ENCODE results near the gene SULT6B1. TPM values are rescaled to one million over a fixed set of nuclear protein-coding genes. Genes with fewer than 3 reads are reported as not detected.
"Not testable (repeated sequence)": the region's sequence is repeated elsewhere in the genome, so short reads cannot be mapped to it uniquely, and the experiment has no call there.

The SULT6B1 gene
- total RNA-seq, 2 donors from 2014 or later: not detected

- no peak for ATAC-seq (ENCODE audit: insufficient number of reproducible peaks, low FRiP score, low read depth)
- TF ChIP-seq, protein P1, sequence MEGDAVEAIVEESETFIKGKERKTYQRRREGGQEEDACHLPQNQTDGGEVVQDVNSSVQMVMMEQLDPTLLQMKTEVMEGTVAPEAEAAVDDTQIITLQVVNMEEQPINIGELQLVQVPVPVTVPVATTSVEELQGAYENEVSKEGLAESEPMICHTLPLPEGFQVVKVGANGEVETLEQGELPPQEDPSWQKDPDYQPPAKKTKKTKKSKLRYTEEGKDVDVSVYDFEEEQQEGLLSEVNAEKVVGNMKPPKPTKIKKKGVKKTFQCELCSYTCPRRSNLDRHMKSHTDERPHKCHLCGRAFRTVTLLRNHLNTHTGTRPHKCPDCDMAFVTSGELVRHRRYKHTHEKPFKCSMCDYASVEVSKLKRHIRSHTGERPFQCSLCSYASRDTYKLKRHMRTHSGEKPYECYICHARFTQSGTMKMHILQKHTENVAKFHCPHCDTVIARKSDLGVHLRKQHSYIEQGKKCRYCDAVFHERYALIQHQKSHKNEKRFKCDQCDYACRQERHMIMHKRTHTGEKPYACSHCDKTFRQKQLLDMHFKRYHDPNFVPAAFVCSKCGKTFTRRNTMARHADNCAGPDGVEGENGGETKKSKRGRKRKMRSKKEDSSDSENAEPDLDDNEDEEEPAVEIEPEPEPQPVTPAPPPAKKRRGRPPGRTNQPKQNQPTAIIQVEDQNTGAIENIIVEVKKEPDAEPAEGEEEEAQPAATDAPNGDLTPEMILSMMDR (IDR thresholded peaks at IDR 0.05): no peak
- H3K9me3 ChIP-seq: no peaks in the 10 kb centered on the region
- H3K27ac ChIP-seq: no peak overlapping the region
- H3K4me3 ChIP-seq: no peak overlapping the region
- no peaks in the 10 kb centered on the region for H3K27me3 ChIP-seq (replicated peaks; ENCODE audit: insufficient read depth)
- H3K36me3 ChIP-seq: peaks cover 31% of the 10 kb centered on the region
- DNase-seq (ENCODE audit: low spot score): no peak
- H3K4me1 ChIP-seq (ENCODE audit: control insufficient read depth in 1 of 2, low read depth in 2 of 2): no peaks in the 10 kb centered on the region
These were observed 26.8 kb upstream of the SULT6B1 start for GRCh38 chr2:37215250-37215649.

- DNase-seq (ENCODE audit: low spot score) (no peak), ATAC-seq (ENCODE audit: insufficient number of reproducible peaks, low FRiP score, low read depth) (no peak)
- TF ChIP-seq, protein P1 (IDR thresholded peaks at IDR 0.05): no peak
- Histone ChIP-seq H3K27me3 (replicated peaks; ENCODE audit: insufficient read depth) (no peaks in the 10 kb centered on the region), H3K27ac (no peak overlapping the region), H3K4me3 (no peak overlapping the region), H3K9me3 (peaks cover 14% of the 10 kb centered on the region), H3K4me1 (ENCODE audit: control insufficient read depth in 1 of 2, low read depth in 2 of 2) (no peaks in the 10 kb centered on the region), H3K36me3 (peaks cover 52% of the 10 kb centered on the region)
These were observed 23.5 kb upstream of the SULT6B1 start for GRCh38 chr2:37211939-37212338.

- Histone ChIP-seq H3K9me3 (peaks cover 14% of the 10 kb centered on the region), H3K36me3 (peaks cover 53% of the 10 kb centered on the region), H3K27ac (no peak overlapping the region), H3K27me3 (replicated peaks; ENCODE audit: insufficient read depth) (no peaks in the 10 kb centered on the region), H3K4me1 (ENCODE audit: control insufficient read depth in 1 of 2, low read depth in 2 of 2) (no peaks in the 10 kb centered on the region), H3K4me3 (no peak overlapping the region)
- ATAC-seq (ENCODE audit: insufficient number of reproducible peaks, low FRiP score, low read depth): no peak
- no peak for DNase-seq (ENCODE audit: low spot score)
- TF ChIP-seq, protein P1 (IDR thresholded peaks at IDR 0.05): no peak
These were observed 22.7 kb upstream of the SULT6B1 start for GRCh38 chr2:37211212-37211611.

- Histone ChIP-seq H3K9me3 (peaks cover 19% of the 10 kb centered on the region), H3K36me3 (peaks cover 64% of the 10 kb centered on the region)
- H3K27ac ChIP-seq; H3K4me1 ChIP-seq (ENCODE audit: control insufficient read depth in 1 of 2, low read depth in 2 of 2); ATAC-seq (ENCODE audit: insufficient number of reproducible peaks, low FRiP score, low read depth); DNase-seq (ENCODE audit: low spot score); H3K27me3 ChIP-seq (replicated peaks; ENCODE audit: insufficient read depth); H3K4me3 ChIP-seq: not testable (repeated sequence)
These were observed 18.3 kb upstream of the SULT6B1 start for GRCh38 chr2:37206760-37207159.

- no peak for DNase-seq (ENCODE audit: low spot score)
- H3K9me3 ChIP-seq: peaks cover 19% of the 10 kb centered on the region
- H3K36me3 ChIP-seq: peaks cover 65% of the 10 kb centered on the region
- no peaks in the 10 kb centered on the region for H3K4me1 ChIP-seq (ENCODE audit: control insufficient read depth in 1 of 2, low read depth in 2 of 2)
- H3K4me3 ChIP-seq: no peak overlapping the region
- no peak for ATAC-seq (ENCODE audit: insufficient number of reproducible peaks, low FRiP score, low read depth)
- H3K27me3 ChIP-seq (replicated peaks; ENCODE audit: insufficient read depth): no peaks in the 10 kb centered on the region
- TF ChIP-seq, protein P1 (IDR thresholded peaks at IDR 0.05): no peak
- H3K27ac ChIP-seq: no peak overlapping the region
These were observed 17.3 kb upstream of the SULT6B1 start for GRCh38 chr2:37205689-37206341.

DNA sequence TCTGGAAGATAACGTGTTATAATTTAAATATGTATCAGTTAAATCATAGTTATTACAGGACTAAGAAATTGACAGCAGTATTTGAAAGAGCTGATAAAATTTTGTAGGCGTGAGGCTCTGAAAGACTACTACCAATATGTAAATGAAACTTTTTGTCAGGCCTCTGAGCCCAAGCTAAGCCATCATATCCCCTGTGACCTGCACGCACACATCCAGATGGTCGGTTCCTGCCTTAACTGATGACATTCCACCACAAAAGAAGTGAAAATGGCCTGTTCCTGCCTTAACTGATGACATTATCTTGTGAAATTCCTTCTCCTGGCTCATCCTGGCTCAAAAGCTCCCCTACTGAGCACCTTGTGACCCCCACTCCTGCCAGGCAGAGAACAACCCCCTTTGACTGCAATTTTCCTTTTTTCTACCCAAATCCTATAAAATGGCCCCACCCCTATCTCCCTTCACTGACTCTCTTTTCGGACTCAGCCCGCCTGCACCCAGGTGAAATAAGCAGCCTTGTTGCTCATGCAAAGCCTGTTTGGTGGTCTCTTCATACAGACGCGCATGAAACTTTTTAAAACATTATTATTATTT, 16.7 kb upstream of the SULT6B1 start:
- H3K27me3 ChIP-seq (replicated peaks; ENCODE audit: insufficient read depth); ATAC-seq (ENCODE audit: insufficient number of reproducible peaks, low FRiP score, low read depth); H3K4me3 ChIP-seq; H3K4me1 ChIP-seq (ENCODE audit: control insufficient read depth in 1 of 2, low read depth in 2 of 2); H3K27ac ChIP-seq; DNase-seq (ENCODE audit: low spot score): not testable (repeated sequence)
- H3K36me3 ChIP-seq: peaks cover 64% of the 10 kb centered on the region
- H3K9me3 ChIP-seq: peaks cover 19% of the 10 kb centered on the region
